NCI-H748 treated with DMSO at 0.1 percent for 48 hours (cell line): Measurements from ENCODE around the gene SNX19.
A peak's percentile ranks its signal among the peaks of the same experiment; 100 is the strongest.

Experiments
- DNase-seq: peaks from one replicate; lab custom pipeline; 2025; lab: John Stamatoyannopoulos, UW

The SNX19 gene

DNA sequence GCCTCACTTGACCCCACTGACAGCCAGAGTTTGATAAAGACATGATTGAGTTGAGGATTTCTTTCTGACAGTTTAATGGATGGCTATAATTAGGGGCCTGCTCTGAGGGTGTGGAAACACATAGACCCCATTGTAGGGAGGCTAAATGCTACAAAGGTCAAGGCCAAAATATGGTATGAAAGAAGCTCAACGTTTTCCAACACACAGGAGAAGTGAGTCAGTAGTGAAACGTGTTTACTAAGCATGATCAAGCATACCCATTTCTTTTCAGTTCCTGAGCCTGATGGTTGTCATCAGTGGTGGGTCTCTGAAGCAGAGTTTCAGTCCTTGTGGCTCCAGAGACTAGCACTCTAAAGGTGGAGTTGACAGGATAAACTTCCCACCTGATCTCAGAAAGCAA is 69.7 kb downstream of the SNX19 start:
- no peak for DNase-seq

- no peak for DNase-seq
Measured at GRCh38 chr11:130842001-130842400, 74.3 kb downstream of the SNX19 start.

- DNase-seq = no peak
Measured at GRCh38 chr11:130840679-130841078, 75.6 kb downstream of the SNX19 start.

- DNase-seq = no peak
Measured at GRCh38 chr11:130839981-130840666, 76.2 kb downstream of the SNX19 start.

DNA sequence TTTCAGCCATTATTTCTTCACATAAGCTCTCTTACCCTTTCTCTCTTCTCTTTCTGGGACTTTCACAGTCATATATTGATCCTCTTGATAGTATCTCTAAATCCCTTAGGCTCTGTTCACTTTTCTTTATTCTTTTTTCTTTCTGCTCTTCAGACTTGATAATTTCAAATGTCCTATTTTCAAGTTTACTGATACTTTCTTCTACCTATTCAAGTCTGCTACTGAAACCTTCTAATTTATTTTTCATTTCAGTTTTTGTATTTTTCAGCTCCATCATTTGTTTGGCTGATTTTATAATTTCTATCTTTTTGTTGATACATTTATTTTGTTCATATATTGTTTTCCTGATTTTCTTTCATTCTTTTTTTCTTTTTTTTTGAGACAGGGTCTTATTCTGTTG is 79.1 kb downstream of the SNX19 start:
- no peak for DNase-seq

DNA sequence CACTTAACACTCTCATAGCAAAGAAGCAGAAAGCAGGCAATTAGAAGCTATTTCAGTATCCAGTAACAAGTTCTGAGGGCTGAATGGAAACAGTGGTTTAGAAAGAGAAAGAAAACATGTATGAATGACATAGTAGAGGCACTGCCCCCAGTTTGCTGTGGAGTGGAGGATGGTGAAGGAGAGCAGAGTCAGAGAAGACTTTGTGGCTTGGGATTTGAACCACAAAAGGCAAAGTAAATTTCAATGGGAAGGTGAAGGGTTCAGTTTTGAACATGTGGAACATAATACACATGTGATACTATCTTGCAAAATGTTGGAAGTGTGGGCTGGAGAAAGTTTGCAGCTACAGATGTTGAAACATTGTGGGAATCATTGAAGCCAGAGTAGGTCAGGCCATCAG is 81.4 kb downstream of the SNX19 start:
- no peak for DNase-seq

GRCh38 chr11:130832566-130833425 is 83.5 kb downstream of the SNX19 start:
- DNase-seq = no peak

GRCh38 chr11:130831976-130832375 is 84.3 kb downstream of the SNX19 start:
- DNase-seq = no peak

GRCh38 chr11:130831506-130831905 is 84.8 kb downstream of the SNX19 start:
- DNase-seq = peak; percentile 10

DNA sequence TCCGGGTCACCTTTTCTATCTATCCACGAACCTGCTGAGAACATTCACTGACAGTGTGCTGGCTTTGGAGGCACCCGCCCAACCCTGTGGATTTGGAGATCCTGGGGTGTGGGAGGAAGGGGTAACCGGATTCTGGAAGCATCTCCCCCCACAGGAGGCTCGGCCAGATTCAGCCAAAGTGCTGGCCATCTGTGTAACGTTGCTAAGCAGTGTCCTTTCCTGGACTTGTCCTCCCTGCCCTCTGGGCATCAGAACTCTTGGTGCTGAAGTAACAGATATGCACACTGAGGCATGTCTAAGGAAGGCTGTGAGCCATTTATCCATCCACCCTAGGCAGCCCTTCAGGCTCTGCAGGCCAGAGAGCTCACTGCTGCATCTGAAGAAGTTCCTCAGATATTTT is 85.7 kb downstream of the SNX19 start:
- DNase-seq = no peak

DNA sequence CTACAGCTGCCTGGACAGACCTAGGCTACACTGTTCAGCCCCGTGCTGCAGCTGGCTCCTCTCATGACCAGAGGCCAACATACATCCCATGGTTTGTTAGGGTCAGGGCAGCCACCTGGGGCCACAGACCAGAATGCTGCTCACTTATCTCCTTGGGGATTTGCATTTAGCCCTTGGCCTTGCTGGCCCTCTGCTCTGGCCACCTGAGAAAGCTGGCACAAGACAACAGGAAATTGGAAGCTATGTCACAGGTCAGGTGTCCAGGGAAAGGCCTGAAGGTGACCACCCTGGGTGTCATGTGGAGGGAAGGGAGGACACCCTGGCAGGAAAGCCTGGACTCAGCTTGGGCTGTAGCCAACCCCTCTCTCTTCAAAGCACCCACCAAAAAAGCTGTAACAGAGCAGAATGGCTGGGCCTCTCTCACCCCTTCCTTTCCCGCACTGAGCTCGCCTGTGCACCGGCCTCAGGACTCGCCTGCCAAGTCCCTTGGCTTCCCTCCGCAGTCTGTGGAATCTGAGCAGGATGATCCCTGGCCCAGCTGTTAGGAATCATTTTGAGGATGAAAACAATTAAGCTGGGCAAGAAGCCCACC is 86.3 kb downstream of the SNX19 start:
- DNase-seq = no peak

GRCh38 chr11:130828741-130829140 is 87.5 kb downstream of the SNX19 start:
- DNase-seq = no peak

GRCh38 chr11:130827451-130828377 is 88.6 kb downstream of the SNX19 start:
- no peak for DNase-seq

GRCh38 chr11:130826572-130826971 is 89.7 kb downstream of the SNX19 start:
- no peak for DNase-seq

- no peak for DNase-seq
Measured at GRCh38 chr11:130825983-130826382, 90.3 kb downstream of the SNX19 start.

DNA sequence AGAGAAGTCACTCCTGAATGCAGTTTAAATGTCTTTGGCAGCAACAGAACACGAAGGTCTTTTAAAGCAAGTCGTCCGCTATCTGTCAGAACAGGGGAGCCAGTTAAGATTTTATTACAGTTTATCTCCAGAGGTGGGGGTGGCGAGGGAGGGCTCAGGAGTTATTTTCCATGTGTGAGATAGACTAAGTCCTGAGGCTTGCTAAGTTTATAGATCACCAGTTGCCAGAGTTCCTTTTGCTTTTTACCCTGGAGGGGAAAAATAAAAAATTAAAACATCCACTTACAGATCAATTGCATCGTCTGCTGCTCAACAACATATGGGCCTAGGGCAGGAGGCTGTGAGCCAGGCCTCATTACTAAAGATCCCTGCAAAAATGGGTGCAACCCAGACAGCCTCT is 90.7 kb downstream of the SNX19 start:
- no peak for DNase-seq
